GM21381 (cell line): ENCODE measurements around the gene SMOC1.
A peak's percentile ranks its signal among the peaks of the same experiment; 100 is the strongest.

ENCODE experiments used
- ATAC-seq: cut with Tn5 transposase; IDR thresholded peaks from one replicate; pipeline ENCODE4 v1.9.1; 2021; ENCODE audit warnings: mild to moderate bottlenecking, moderate library complexity; ENCODE audit not compliant: unreplicated experiment

Gene SMOC1

GRCh38 chr14:70005281-70005805 is 126.1 kb downstream of the SMOC1 start:
- ATAC-seq, result no peak

- ATAC-seq, result no peak
Measured at GRCh38 chr14:70006699-70007098, 127.5 kb downstream of the SMOC1 start.

DNA sequence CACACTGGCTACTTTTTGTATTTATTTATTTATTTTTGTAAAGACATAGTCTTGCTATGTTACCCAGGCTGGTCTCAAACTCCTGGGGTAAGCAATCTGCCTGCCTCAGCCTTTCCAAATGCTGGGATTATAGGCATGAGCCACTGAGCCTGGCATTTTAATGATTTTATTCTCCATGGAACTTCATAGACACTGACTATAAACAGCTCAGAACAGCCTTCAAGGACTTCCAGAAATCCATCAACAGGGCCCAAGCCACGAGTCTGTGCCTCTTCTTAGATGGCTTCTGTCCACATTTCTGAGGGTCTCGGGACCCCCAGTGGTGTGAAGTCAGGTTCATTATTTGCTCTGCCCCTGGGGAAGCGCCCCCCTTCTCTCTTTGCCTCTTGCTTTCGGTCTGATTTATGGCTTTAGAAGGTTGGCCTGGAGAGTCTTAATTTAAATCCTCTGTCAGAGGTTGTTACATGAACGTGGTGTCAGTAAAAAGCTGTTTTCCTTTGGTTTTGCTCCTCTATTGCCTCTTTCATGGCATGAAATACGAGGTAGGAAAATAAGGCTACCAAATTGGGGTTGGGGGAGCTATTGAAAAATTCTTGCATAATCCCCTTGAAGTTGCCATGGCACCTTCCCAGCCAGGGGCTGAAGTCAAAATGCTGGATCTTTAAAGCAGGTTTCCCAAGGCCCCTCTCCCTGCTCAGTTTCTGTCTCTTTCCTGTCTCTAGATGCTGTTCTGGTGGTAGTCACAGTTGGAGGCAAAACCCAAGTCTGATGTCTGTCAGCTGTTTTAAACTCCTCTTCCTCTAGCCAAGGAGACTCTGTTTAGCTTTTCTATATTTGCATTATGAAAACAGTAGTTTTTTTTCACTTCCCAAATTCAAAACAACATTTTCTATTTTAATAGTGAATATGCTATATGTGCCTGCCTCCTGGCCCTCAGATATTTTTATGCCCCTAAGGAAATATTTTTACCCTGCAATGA is 129.4 kb downstream of the SMOC1 start:
- ATAC-seq, result no peak

GRCh38 chr14:70009961-70010360 is 130.7 kb downstream of the SMOC1 start:
- ATAC-seq, result no peak

GRCh38 chr14:70011098-70011497 is 131.9 kb downstream of the SMOC1 start:
- ATAC-seq, result no peak

- no peak for ATAC-seq
Measured at GRCh38 chr14:70011708-70012107, 132.5 kb downstream of the SMOC1 start.

DNA sequence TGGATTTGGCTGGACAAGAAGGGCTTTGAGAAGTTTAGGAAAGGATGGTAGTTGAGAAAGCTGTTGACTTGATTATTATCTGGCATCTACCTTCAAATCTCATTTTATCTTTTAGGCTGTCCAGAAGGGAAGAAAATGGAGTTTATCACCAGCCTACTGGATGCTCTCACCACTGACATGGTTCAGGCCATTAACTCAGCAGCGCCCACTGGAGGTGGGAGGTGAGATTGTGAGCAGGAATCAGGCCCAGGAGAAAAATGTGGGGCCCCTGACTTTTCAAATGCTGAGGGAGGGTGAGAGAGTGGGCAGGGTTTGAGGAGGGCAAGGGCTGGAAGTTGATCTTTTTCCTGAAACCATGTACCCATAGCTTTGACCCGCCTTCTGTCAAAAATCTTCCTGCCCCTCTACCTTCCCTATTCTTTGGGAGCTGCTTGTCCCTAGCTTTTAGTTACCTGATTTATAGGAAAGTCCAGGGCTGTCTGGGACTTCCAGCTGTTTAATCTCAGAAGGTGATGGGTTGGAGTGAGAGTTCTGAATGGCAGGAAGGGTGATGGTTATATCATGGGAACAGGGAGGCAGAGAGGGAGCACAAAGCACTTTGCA is 134.2 kb downstream of the SMOC1 start:
- ATAC-seq, result no peak

DNA sequence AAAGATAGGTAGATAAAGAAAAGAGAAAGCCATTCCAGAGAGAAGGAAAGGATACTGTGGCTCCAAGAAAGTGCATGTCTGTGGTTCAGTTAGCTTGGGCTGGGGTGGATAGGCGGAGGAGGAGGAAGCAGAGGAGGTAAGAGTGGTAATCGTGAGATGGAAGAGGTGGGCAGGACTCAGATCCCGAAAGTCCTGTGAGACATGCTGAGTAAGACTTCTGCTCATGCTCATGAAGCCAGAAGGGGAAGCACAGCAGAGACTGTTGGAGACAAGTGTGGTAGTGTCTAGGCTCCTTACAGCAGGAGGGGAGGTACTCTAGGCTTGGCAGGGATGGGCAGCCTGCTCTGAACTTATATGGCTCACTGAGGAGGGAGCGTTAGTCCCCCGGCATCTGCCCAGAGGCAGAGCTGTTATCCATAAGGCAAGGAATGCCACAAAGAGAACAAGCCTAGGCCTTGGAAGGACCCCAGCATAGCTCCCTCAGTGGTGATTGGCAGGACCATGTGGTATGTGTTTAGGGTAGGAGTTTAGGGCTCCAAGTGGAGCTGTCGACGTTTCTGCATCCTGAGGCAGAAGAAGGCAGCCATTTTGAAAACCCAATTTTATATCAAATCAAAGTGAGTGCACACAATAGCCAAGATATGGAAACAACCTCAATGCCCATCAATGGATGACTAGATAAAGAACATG is 135.3 kb downstream of the SMOC1 start:
- no peak for ATAC-seq

DNA sequence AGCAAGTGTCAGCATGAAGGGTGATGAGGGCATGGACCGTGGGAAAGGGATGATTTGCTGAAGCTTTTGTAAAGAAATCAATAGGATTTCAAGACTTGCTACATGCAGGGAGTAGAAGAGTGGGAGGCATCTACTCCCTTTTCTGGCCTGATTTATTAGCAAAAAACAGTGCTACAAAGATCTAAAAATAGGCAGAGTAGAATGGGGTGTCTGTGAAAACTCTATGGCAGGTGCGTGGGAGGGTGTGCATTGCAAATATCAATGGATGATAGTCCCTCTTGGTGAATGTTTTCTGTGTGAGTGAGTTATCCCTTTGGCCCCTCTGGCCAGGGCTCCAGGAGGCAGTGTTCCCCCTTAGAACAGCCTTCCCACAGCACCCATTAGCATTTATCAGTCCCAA is 139.0 kb downstream of the SMOC1 start:
- no peak for ATAC-seq

DNA sequence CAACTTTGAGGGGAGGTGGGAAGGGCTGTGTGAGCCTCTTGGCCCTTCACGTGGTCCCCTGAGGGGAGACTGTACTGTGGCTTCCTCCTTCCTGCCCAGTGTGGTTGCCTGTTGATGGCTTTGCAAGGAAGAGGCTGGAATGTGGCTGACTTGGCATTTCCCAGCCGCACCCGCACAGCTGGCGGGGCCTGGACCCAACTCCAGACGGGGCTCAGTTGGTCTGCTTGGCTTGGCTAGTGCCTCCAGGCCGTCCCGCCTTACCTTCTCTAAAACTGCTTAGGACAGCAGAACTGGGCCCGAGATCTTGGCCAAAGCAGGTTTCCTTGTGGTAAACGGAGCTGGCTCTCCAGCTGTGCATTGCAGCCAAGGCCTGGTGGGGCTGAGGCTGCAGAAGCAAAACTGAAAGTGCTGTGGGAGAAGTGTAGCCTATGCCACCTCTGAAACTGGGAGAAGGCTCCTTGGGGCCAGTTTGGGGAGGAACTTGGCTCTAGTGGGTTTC is 139.5 kb downstream of the SMOC1 start:
- ATAC-seq, result peak; percentile 66

GRCh38 chr14:70019695-70020094 is 140.5 kb downstream of the SMOC1 start:
- ATAC-seq, result no peak

GRCh38 chr14:70020352-70021170 is 141.3 kb downstream of the SMOC1 start:
- no peak for ATAC-seq

DNA sequence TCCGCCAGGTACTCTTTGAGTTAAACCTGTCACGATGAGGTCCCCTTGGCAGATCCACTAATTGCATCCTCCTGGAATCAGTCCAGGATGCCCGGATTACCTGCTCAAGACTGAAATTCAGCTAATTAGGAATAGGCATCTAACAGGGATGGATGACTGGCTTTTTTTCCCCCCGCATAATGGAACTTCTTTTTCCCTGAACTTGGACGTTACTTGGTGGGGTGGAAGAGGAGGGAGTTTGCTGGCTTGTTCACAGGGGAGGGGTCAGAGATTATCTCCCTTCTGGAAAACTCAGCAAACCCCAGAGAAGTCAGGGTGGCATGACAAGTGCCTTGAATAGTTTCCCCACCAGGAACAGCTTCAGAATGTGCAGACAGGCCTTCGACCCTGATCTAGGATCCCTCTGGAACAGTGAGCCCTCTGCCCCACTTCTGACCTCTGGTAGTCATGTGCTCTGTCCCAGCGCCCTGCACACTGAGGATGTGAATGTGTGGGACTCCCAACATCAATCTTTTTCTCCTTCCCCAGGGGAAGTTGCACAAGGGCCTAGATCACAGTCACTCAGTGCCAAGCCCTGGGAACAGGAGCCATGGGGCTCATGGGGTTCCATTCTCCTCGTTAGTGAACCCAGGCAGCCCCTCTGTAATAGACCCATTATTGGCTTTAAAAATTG is 142.5 kb downstream of the SMOC1 start:
- ATAC-seq, result no peak

DNA sequence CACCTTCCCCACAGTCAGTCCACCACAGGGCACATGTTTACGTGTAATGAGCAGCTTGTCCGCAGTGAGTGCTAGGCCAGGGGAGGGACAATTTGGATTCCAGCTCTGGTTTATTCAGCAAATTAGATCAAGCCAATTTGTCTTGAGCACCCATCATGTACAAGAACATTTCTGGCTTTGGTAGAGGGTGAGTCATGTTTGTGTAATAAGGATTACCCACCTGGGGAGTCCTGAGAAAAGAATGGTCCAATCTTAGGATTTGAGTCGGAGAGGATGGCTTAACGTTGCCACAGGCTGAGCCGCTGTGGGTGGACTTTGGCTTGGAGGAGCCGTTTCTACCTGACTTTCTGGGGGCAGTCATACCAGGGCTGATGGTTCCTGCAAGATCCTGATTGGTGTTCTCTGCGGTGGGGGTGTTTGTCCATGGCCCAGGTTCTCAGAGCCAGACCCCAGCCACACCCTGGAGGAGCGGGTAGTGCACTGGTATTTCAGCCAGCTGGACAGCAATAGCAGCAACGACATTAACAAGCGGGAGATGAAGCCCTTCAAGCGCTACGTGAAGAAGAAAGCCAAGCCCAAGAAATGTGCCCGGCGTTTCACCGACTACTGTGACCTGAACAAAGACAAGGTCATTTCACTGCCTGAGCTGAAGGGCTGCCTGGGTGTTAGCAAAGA is 143.7 kb downstream of the SMOC1 start:
- ATAC-seq, result no peak

- ATAC-seq, result no peak
Measured at GRCh38 chr14:70023871-70024270, 144.7 kb downstream of the SMOC1 start.

DNA sequence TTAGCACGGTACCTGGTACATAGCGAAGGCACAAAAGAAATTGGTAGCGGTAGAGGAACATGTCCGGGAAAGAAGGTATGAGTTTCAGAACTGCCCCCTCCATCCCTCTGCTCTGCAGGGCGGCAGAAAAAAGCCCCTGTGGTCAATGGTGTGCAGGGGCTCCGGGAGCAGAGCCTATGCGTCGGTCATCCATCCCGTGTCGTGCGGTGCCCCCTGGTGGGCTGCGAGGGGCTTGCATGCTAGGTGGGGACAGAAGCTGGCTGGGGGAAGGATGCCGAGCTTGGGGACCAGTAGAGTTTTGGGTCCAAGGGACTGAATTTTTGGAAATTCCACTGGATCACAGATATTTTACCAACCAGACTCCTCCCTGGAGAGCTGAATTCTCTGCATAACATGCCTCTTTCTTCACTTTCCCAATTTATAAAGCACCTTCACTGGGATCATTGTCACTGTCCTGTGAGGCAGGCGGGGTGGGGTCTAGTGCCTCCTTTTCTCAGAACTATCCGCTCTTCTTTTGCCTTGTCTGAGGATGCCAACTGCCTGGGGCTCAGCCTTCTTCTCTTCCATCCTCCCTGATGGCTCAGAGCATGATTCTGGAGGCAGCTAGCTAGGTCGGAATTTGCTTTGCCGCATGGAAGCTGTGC is 148.7 kb downstream of the SMOC1 start:
- no peak for ATAC-seq

DNA sequence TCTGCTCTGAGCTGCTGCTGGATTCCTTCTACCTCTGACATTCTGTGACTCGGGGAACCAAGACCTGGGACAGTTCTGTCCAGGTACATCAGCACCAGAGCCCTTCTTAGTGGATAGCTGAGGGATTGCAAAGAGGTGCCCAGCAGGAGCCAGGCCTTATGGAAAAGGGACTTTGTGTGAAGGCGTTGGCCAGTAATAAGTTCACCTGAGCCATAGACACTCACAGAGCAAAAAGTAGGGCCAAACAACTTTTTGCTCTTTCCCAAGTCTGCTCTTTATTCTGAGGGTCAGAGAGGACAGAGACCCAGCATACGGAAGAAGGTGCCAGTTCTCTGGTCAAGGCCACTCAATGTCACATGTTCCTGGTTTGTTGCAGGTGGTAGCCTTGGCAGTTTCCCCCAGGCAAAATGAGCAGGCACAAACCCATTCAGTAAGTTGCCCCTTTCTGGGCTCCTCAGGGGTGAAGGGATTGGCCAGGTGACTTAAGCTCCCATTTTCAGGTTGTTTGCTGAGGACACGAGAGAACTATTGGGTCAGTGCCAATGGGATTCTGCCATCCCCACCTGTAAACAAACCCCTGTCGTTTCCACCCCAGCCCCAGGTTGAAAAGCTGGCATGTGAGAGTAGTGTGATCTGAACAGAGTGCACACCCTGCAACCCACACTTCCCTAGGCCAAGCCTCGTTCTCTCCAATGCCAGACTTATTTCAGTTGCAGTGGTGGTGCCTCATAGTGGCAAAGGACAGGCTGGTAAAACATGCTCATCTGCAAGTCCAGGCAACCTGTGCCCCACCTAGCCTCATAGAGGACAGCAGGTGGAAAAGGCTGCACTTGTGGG is 150.3 kb downstream of the SMOC1 start:
- no peak for ATAC-seq

- no peak for ATAC-seq
Measured at GRCh38 chr14:70032016-70032415, 152.8 kb downstream of the SMOC1 start.
